Heart left ventricle (tissue), 13 donors: ENCODE results near the gene PALM.

Experiments
- CTCF ChIP-seq, 12 donors: fragments of 200-600 bp; sonication (generic) in 4 of 12; IDR thresholded peaks; one replicate each; pipeline versions ENCODE4 v1.5.0 to v1.8.0; 2018 to 2022; ENCODE audit warnings: antibody characterized with exemption in 12 of 12, mild to moderate bottlenecking in 5 of 12
- POLR2A ChIP-seq, 2 donors: fragments of 450-650 bp; IDR thresholded peaks; one replicate each; pipeline ENCODE4 v1.6.1; 2017; ENCODE audit warnings: antibody characterized with exemption in 2 of 2, mild to moderate bottlenecking in 2 of 2, moderate library complexity in 2 of 2
- donor health status: ischemic (EF 13 %, LVEDD 7.1; RV severe dilation, severe dysfunction).
- donor health status: DM: no; HTN: yes; CAD: no.
- donor health status: DM: no; HTN: no; CAD: no.
- donor health status: ischemic (EF 25% LVEDD 6.9; RV normal size, moderate dysfunction).
- donor health status: ischemic (EF 25% LVEDD 5.7; RV mildly dilated, moderate dysfunction).
- donor health status: ischemic (EF 35%, LVEDD 5.7; RV mildly dilated, moderate dysfunction).
- donor health status: nonischemic (EF 11% LVEDD 7.7; RV severe dilation, severe dysfunction).
- donor health status: DM: yes; HTN: yes; CAD: no.
- donor health status: PGD.
- donor health status: ischemic (EF 29% LVEDD 5.4; RV normal size, mild dysfunction).
- donor health status: nonischemic (EF 23%, LVEDD 6.1; RV moderate dilation, normal function).

- TF ChIP-seq CTCF (IDR thresholded peaks at IDR 0.05): no peak
- TF ChIP-seq POLR2A (IDR thresholded peaks at IDR 0.05): no peak
Measured at GRCh38 chr19:695352-695949, 13.3 kb upstream of the PALM start, which contains the start of gene PRSS57.
